ENCODE results near the gene IQCH.

DNA sequence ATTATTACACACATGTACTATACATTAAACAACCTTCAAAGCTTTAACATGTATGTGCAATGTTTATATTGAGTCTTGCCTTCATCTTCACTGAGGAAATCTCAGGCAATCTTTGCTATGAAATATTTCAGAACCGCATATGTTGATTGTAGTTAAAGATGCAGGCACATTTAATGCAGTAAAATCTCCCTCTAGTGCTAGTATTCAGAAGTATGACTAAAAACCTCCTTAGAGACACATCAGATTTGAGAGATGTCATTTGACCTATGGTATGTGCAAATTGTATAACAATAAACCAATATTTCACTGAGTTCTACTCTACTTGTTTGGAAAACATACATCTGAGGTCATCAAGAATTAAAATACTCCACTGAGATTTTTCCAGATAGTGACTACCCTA lies 142.6 kb downstream of the IQCH start:
- TF ChIP-seq, protein P1, sequence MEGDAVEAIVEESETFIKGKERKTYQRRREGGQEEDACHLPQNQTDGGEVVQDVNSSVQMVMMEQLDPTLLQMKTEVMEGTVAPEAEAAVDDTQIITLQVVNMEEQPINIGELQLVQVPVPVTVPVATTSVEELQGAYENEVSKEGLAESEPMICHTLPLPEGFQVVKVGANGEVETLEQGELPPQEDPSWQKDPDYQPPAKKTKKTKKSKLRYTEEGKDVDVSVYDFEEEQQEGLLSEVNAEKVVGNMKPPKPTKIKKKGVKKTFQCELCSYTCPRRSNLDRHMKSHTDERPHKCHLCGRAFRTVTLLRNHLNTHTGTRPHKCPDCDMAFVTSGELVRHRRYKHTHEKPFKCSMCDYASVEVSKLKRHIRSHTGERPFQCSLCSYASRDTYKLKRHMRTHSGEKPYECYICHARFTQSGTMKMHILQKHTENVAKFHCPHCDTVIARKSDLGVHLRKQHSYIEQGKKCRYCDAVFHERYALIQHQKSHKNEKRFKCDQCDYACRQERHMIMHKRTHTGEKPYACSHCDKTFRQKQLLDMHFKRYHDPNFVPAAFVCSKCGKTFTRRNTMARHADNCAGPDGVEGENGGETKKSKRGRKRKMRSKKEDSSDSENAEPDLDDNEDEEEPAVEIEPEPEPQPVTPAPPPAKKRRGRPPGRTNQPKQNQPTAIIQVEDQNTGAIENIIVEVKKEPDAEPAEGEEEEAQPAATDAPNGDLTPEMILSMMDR (IDR thresholded peaks at IDR 0.05), result no peak
- TF ChIP-seq RAD21 (conservative IDR thresholded peaks at IDR 0.05 in 1 of 2, IDR thresholded peaks at IDR 0.05 in 1 of 2) (no peak), FOSB (CRISPR knock-in tag; IDR thresholded peaks at IDR 0.05) (no peak), POLR2A (IDR thresholded peaks at IDR 0.05; ENCODE audit: low read length) (no peak), PHF8 (IDR thresholded peaks at IDR 0.05; ENCODE audit: borderline replicate concordance, low read depth) (no peak), NFE2L2 (conservative IDR thresholded peaks at IDR 0.05; ENCODE audit: low read length) (no peak), SMC3 (IDR thresholded peaks at IDR 0.05) (no peak), CEBPB (IDR thresholded peaks at IDR 0.05) (no peak), EP300 (IDR thresholded peaks at IDR 0.05) (no peak), SREBF2 (IDR thresholded peaks at IDR 0.05) (no peak), CHD2 (IDR thresholded peaks at IDR 0.05; ENCODE audit: low read length, partially characterized antibody) (no peak), POLR2AphosphoS2 (conservative IDR thresholded peaks at IDR 0.05; ENCODE audit: low read length) (no peak)

Measured in A549 (cell line).